ENCODE measurements around the gene GARRE1.

DNA sequence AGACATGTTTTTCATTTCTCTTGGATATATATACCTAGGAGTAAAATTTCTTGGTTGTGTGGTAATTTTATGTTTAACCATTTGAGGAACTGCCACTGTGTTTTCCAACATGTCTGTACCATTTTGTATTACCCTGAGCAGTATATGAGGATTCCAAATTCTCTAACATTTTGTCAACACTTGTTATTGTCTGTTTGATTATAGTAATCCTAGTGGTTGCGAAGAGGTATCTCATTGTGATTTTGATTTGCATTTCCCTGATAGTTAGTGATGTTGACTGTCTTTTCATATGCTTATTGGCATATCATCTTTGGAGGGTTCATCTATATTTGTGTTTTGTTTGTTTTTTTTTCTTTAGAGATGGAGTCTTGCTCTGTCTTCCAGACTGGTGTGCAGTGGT is 21.4 kb downstream of the GARRE1 start:
- TF ChIP-seq POLR2A (IDR thresholded peaks at IDR 0.05) (no peak), EP300 (IDR thresholded peaks at IDR 0.05) (no peak), POLR2AphosphoS5 (IDR thresholded peaks at IDR 0.05) (no peak)
- TF ChIP-seq, protein P1, sequence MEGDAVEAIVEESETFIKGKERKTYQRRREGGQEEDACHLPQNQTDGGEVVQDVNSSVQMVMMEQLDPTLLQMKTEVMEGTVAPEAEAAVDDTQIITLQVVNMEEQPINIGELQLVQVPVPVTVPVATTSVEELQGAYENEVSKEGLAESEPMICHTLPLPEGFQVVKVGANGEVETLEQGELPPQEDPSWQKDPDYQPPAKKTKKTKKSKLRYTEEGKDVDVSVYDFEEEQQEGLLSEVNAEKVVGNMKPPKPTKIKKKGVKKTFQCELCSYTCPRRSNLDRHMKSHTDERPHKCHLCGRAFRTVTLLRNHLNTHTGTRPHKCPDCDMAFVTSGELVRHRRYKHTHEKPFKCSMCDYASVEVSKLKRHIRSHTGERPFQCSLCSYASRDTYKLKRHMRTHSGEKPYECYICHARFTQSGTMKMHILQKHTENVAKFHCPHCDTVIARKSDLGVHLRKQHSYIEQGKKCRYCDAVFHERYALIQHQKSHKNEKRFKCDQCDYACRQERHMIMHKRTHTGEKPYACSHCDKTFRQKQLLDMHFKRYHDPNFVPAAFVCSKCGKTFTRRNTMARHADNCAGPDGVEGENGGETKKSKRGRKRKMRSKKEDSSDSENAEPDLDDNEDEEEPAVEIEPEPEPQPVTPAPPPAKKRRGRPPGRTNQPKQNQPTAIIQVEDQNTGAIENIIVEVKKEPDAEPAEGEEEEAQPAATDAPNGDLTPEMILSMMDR (IDR thresholded peaks at IDR 0.05), result no peak
